Breast epithelium (tissue), 4 donors: ENCODE measurements around the gene GREM2. TPM values are rescaled to one million over a fixed set of nuclear protein-coding genes. Genes with fewer than 3 reads are reported as not detected.

Experiments used
- DNase-seq, 2 donors: peaks; one replicate each; pipeline ENCODE4 v3.0.0-alpha.2; 2019; ENCODE audit warnings: low spot score in 2 of 2
- H3K27ac ChIP-seq, 2 donors: fragments of 200-600 bp; sonication (generic) in 1 of 2; one replicate each; pipeline ENCODE4 v1.5.1; 2016 to 2019; ENCODE audit warnings: mild to moderate bottlenecking in 1 of 2
- H3K27me3 ChIP-seq, 2 donors: fragments of 200-600 bp; sonication (generic) in 1 of 2; one replicate each; pipeline versions ENCODE4 v1.5.1 to v1.6.0; 2017 to 2019; ENCODE audit warnings: control low read depth in 1 of 2, mild to moderate bottlenecking in 1 of 2
- H3K36me3 ChIP-seq: fragments of 200-600 bp; one replicate; pipeline ENCODE4 v1.5.1; 2019
- H3K4me1 ChIP-seq, 2 donors: fragments of 200-600 bp; sonication (generic); one replicate each; pipeline ENCODE4 v1.5.1; 2016 to 2019; ENCODE audit warnings: control low read depth in 1 of 2
- H3K4me3 ChIP-seq, 3 donors: fragments of 200-600 bp; sonication (generic); 1 replicate in 2 of 3; 2 replicates in 1 of 3; pipeline ENCODE4 v1.5.1; 2016 to 2019; ENCODE audit warnings: mild to moderate bottlenecking in 3 of 3, moderate library complexity in 2 of 3
- H3K9me3 ChIP-seq, 2 donors: fragments of 200-600 bp; sonication (generic) in 1 of 2; one replicate each; pipeline ENCODE4 v1.5.1; 2016 to 2019; ENCODE audit warnings: control low read depth in 1 of 2
- POLR2A ChIP-seq: fragments of 450-650 bp; IDR thresholded peaks from one replicate; pipeline ENCODE4 v1.6.1; 2016; ENCODE audit warnings: antibody characterized with exemption, mild to moderate bottlenecking, moderate library complexity
- POLR2AphosphoS5 ChIP-seq, 3 donors: sonication (generic); formaldehyde crosslinking; IDR thresholded peaks; one replicate each; pipeline ENCODE4 v1.6.1; 2017; ENCODE audit warnings: antibody characterized with exemption in 3 of 3
- intact Hi-C: fragments of 100-400 bp; cut with DNase I; formaldehyde crosslinking; loops from one replicate; pipeline ENCODE4 v1.15.1; 2023; ENCODE audit warnings: low total_unique reads
- total RNA-seq, 3 donors: library from RNA; depleted of rRNA; stranded (reverse); fragments of >200 nt; gene quantifications; one replicate each; pipeline ENCODE4 v1.1.0, GENCODE V29; 2016
- TF ChIP-seq, protein P1 (sequence below), 3 donors: fragments of 450-650 bp; IDR thresholded peaks; one replicate each; pipeline ENCODE4 v1.5.1; 2016 to 2017; ENCODE audit warnings: antibody characterized with exemption in 3 of 3, mild to moderate bottlenecking in 3 of 3, moderate library complexity in 3 of 3

Gene GREM2
- total RNA-seq, 3 donors from 2014 or later = 0.16 to 2.0 (median 1.0) TPM

DNA sequence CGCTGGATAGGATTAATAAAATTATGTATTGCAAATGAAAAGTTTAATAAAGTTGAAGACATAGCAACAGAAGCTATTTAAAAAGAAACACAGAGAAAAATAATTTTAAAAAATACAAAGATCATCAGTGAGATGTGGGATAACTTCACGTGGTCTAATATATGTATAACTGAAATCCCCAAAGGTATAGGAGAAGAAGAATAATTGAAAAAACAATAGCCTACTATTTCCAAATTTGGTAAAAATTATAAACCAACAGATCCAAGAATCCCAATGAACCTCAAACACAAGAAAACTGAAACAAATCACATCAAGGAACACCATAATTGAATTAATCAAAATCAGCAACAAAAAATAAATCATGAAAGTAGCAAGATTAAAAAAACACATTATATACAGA is 44.9 kb downstream of the GREM2 start:
- DNase-seq = no peak
- TF ChIP-seq, protein P1, sequence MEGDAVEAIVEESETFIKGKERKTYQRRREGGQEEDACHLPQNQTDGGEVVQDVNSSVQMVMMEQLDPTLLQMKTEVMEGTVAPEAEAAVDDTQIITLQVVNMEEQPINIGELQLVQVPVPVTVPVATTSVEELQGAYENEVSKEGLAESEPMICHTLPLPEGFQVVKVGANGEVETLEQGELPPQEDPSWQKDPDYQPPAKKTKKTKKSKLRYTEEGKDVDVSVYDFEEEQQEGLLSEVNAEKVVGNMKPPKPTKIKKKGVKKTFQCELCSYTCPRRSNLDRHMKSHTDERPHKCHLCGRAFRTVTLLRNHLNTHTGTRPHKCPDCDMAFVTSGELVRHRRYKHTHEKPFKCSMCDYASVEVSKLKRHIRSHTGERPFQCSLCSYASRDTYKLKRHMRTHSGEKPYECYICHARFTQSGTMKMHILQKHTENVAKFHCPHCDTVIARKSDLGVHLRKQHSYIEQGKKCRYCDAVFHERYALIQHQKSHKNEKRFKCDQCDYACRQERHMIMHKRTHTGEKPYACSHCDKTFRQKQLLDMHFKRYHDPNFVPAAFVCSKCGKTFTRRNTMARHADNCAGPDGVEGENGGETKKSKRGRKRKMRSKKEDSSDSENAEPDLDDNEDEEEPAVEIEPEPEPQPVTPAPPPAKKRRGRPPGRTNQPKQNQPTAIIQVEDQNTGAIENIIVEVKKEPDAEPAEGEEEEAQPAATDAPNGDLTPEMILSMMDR (IDR thresholded peaks at IDR 0.05) = no peak
- TF ChIP-seq POLR2A = no peak
- TF ChIP-seq POLR2AphosphoS5 (IDR thresholded peaks at IDR 0.05) = no peak
- H3K9me3 ChIP-seq = no peaks in the 10 kb centered on the region
- intact Hi-C loops = no loop called here
- H3K36me3 ChIP-seq = no peaks in the 10 kb centered on the region
- no peak overlapping the region for H3K4me3 ChIP-seq
- no peaks in the 10 kb centered on the region for H3K4me1 ChIP-seq
- H3K27ac ChIP-seq = no peak overlapping the region
- no peaks in the 10 kb centered on the region for H3K27me3 ChIP-seq

DNA sequence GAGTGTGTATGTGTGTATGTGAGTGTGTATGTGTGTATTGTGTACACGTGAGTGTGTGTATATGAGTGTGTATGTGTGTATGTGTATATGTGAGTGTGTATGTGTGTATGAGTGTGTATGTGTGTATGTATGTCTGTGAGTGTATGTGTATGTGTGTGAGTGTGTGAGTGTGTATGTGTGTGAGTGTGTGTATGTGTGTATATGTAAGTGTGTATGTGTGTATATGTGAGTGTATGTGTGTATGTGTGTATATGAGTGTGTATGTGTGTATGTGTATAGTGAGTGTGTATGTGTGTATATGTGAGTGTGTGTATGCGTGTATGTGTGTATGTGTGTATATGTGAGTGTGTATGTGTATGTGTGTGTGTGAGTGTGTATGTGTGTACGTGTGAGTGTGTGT is 49.2 kb downstream of the GREM2 start:
- H3K9me3 ChIP-seq = no peaks in the 10 kb centered on the region
- no peaks in the 10 kb centered on the region for H3K36me3 ChIP-seq
- H3K27me3 ChIP-seq = no peaks in the 10 kb centered on the region
- no peak overlapping the region for H3K27ac ChIP-seq
- TF ChIP-seq POLR2A (no peak), POLR2AphosphoS5 (IDR thresholded peaks at IDR 0.05) (no peak)
- TF ChIP-seq, protein P1 (IDR thresholded peaks at IDR 0.05) = no peak
- H3K4me3 ChIP-seq = no peak overlapping the region
- no peak for DNase-seq
- intact Hi-C loops = loop anchor here (1.0 kb wide), 1 partner anchor 12 kb away; no protein-coding TSS in a partner anchor
- no peaks in the 10 kb centered on the region for H3K4me1 ChIP-seq

DNA sequence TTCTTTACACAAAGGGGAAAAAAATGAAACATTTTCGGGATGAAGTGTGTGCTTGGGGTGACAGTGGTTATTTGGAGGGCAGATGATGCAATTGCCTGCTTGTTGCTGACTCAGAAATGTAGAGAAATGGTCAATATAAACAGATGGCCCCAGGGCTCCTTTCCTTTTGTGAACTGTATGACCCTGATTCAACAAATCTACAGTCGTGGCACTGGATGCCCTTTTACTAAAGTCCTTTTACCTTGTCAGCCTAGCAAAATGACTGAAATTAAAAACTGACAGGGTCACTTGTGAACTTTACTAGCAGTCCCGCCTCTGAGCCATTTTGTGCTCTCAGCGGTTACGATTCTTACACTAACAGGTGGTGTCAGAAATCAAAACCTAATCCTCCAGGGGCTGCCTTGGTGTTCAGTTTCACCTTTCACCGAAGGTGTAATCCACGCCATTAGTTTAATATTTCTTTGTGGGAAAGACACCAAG is 49.8 kb downstream of the GREM2 start:
- H3K9me3 ChIP-seq = no peaks in the 10 kb centered on the region
- no peak overlapping the region for H3K27ac ChIP-seq
- DNase-seq = no peak
- no peak overlapping the region for H3K4me3 ChIP-seq
- intact Hi-C loops = no loop called here
- no peaks in the 10 kb centered on the region for H3K27me3 ChIP-seq
- no peak for TF ChIP-seq POLR2AphosphoS5 (IDR thresholded peaks at IDR 0.05)
- no peak for TF ChIP-seq POLR2A
- TF ChIP-seq, protein P1 (IDR thresholded peaks at IDR 0.05) = no peak
- no peaks in the 10 kb centered on the region for H3K4me1 ChIP-seq
- no peaks in the 10 kb centered on the region for H3K36me3 ChIP-seq

DNA sequence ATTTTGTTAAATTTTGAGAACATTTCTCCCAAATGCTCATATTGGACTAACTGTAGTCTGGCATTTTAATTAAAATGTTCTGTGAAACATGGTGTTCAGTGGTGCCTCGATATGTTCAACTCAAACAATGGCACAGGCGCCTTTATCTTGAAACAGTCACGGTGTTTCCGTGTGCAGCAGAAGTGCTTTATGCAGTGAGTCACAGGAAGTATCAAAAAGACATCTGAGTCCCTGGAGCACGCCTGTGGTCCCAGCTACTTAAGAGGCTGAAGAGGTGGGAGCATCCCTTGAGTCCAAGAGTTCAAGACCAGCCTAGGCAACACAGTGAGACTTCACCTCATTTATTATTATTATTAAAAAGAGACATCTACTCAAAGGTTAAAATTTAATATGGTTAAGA is 52.2 kb downstream of the GREM2 start:
- no peak for DNase-seq
- H3K27ac ChIP-seq = no peak overlapping the region
- no peaks in the 10 kb centered on the region for H3K4me1 ChIP-seq
- H3K36me3 ChIP-seq = no peaks in the 10 kb centered on the region
- H3K4me3 ChIP-seq = no peak overlapping the region
- H3K9me3 ChIP-seq = no peaks in the 10 kb centered on the region
- no peaks in the 10 kb centered on the region for H3K27me3 ChIP-seq
- intact Hi-C loops = no loop called here
- TF ChIP-seq POLR2AphosphoS5 (IDR thresholded peaks at IDR 0.05) = no peak
- TF ChIP-seq, protein P1 (IDR thresholded peaks at IDR 0.05) = no peak
- no peak for TF ChIP-seq POLR2A

DNA sequence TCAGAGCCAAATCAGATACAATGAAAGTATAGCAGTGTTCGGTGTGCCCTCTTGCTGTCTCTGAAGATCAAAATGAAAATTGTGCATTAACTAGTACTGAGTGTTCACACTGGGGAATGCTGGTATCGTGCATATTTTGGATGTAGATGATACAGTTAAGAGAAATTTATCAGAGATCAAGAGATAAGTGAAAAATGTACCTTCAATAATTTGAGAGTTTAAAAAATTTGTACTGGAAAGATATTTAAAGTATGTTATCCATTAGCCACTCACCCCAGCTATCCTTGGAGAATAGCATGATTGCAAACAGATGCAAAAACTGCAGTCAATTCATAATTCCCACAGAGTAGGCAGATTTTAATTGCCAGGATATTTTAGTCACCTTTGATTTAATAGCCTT is 56.4 kb downstream of the GREM2 start:
- no peaks in the 10 kb centered on the region for H3K27me3 ChIP-seq
- H3K27ac ChIP-seq = no peak overlapping the region
- no peak for DNase-seq
- intact Hi-C loops = no loop called here
- no peaks in the 10 kb centered on the region for H3K36me3 ChIP-seq
- H3K4me3 ChIP-seq = no peak overlapping the region
- TF ChIP-seq POLR2A = no peak
- TF ChIP-seq, protein P1 (IDR thresholded peaks at IDR 0.05) = no peak
- no peak for TF ChIP-seq POLR2AphosphoS5 (IDR thresholded peaks at IDR 0.05)
- H3K4me1 ChIP-seq = no peaks in the 10 kb centered on the region
- H3K9me3 ChIP-seq = no peaks in the 10 kb centered on the region
